ENCODE measurements around the gene PRPH.

DNA sequence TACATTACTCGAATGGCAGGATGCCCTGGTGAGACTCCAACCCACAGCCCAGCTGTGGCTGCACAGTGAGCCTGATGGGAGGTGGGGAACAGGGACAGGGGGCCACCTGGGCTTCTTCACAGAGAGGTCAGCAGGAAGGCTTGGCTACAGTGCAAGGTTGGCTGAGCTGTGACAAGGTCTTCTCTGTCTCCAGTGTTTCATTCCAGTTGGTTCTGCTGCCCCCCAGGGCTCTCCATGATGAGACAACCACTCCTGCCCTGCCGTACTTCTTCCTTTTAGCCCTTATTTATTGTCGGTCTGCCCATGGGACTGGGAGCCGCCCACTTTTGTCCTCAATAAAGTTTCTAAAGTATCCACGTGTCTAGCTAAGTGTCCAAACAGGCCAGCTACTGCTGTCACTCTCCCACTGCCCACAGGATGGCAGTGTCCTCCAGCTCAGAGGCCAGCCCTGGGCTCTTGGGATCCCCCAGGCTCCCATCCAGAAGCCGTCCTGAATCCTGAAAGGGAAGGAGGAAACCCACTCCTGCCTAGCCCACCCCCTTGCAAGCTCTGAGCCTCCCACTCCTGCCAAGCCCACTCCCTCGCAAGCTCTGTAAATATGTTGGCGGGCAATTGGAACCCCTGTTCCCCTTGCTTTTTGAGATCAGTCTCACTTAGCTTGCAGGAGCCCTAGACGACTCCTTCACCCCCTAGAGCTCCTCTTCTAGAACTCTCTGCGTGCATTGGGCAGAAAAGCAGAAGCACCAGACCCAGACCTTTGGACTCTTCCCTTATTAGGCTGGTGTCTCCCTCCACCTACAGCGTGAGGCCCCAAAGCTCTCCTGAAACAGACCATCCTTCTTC lies 36.7 kb downstream of the PRPH start:
- no peak for TF ChIP-seq EZH2 (IDR thresholded peaks at IDR 0.05; ENCODE audit: insufficient read depth, poor library complexity, severe bottlenecking)
- no peak for TF ChIP-seq EZH2phosphoT487 (IDR thresholded peaks at IDR 0.05; ENCODE audit: insufficient read depth, low read depth)

Data from GM23248 (cell line).